CD4-positive, alpha-beta T cell treated with Interleukin-15 for 4 hours (primary cell): ENCODE data around the gene ABR.

ENCODE experiments used
- DNase-seq: peaks from one replicate; pipeline ENCODE4 v3.0.0-alpha.2; 2020; ENCODE audit warnings: low spot score

ABR gene

DNA sequence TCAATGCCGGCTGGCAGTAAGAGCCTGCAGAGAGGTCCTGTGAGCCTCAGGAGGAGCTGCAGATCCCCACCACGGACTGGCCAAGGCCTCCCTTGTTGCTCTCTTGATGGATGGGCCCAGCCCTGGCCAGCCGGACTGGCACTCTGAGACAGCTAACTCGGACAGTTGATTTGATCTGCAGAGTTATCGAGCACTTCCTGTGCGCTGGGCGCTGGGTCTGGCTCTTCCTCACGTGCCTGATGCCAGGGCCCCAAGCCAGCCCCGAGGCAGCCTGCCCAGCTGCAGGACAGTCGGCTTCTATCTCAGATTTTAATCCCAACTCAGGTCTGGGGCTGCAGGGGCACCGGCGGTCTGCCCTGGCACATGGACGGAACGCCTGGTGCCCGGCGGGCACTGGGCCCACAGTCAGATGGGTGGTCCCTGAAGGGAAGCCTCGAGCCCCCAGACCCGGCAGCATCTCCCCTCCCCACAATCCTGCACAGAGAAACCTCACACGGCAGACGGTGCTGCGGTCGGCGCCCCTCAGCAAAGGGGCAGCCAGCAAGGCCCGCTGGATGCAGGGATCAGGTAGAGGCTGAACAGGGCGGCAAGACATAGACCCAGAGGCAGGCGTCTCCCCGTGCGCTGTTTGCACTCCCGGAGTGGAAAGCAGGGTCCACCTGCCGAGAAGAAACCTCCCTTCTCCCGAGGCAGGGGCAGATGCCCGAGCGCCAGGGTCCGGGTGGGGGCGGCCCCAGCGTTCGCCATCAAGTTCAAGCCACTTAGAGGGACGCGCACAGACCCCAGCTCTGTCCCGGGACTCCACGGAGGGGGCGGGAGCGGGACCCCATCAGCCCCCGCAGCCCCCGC lies 148.9 kb downstream of the ABR start:
- no peak for DNase-seq

GRCh38 chr17:1029922-1030644 lies 149.7 kb downstream of the ABR start:
- no peak for DNase-seq

DNA sequence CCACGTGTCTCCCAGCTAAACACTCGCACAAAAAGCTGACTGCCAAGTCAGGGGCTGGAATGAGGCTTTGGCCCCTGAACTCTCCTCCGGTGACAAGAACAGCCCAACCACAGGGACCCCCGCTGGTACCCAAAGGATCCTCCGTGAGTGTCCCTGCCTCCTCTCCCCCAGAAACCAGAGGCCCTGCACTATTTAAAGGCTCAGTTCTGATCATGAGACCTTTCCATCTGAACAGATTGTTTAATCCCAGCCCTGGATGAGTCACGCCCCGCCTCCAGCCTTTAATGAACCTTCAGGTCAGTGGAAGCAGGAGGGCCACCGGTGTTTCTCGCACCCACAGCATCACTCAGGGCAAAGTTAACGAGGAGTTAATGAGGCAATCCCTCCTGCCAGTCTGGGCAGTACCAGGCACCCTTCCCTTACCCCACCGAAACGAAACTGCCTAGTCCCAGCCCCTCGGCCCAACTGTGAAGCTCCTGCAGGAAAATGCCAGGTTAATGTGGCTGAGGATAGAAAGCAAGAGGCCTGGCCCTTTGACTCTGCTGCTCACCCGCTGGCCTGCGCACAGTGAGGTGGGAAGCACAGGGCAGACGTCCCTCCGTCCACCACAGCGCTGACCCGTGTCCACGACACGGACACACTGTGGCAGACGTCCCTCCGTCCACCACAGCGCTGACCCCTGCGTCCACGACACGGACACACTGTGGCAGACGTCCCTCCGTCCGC lies 150.4 kb downstream of the ABR start:
- DNase-seq, result no peak

DNA sequence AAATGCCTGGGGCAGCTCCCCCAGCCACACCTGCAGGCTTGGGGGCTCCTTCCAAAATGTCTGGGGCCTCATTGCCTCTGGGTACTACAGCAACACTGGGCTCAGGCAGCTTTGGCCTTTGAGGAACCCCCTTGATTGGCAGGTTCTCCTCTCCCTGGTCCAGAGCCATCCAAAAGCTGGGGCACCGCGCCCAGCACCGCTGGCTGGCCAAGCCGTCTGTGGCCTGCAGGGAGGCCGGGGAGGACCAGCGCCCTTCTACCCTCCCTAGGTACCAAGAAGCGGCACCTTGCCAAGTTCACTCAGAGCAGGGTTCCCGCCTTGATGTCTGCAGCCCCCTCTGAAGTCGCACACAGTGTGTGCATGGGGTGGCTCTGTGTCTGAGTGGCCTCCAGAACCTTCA lies 152.7 kb downstream of the ABR start:
- no peak for DNase-seq

- DNase-seq, result no peak
These were observed 153.2 kb downstream of the ABR start for GRCh38 chr17:1026599-1026975.

- DNase-seq, result no peak
These were observed 153.8 kb downstream of the ABR start for GRCh38 chr17:1025733-1026598.

- no peak for DNase-seq
These were observed 155.7 kb downstream of the ABR start for GRCh38 chr17:1024076-1024475.

DNA sequence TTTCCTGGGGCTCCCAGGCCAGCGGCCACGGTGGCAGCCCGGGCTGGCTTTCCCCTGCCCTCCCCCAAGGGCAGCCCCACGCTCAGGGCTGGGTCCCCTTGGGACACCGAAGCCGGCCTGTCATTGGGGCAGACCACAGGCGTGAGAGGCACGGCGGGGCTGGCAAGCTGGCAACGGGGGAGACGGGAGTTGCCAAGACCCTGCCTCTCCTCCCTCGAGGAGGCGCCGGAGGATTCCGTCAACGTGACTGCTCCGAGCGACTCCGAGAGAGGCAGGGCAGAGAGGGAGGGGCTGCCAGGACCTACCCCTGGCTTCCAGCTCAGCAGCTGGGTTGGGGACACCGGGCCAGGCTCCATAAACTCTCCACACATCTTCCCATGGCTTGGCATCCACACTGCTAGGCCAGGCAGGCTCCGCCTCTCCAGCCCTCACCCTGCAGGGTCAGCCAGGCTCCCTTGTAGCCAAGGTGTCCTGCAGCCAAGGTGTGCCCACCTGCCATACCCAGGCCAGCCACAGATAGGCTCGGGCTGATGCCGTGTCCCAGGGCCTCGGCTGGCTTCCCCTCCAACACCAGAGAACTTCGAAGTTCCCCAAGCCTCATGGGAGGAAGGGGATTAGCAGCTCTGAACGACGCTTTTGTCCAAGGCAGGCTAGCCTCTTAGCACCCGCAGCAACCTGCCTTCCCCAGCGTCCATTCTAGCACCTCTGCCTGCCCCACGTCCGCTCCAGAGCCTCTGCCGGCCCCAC lies 157.3 kb downstream of the ABR start:
- DNase-seq, result no peak

GRCh38 chr17:1021147-1021546 lies 158.6 kb downstream of the ABR start:
- DNase-seq, result no peak

DNA sequence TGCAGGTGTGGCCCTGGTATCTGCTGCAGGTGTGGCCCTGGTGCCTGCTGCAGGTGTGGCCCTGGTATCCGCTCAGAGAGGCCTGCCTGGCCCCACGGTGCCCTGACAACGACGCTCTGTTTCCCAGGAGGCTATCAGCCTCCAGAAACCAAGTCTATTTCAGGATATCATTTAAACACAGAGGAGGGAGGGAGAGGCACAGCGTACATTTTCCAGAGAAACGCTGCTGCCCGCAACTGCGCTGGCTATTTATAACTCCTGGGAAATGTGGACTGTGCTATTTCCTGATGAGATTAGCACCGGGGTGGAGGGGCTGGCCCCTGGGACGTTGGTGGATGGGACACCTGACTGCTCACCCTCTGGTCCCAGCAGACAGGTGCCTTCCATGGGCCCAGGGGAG lies 160.3 kb downstream of the ABR start:
- DNase-seq, result no peak

DNA sequence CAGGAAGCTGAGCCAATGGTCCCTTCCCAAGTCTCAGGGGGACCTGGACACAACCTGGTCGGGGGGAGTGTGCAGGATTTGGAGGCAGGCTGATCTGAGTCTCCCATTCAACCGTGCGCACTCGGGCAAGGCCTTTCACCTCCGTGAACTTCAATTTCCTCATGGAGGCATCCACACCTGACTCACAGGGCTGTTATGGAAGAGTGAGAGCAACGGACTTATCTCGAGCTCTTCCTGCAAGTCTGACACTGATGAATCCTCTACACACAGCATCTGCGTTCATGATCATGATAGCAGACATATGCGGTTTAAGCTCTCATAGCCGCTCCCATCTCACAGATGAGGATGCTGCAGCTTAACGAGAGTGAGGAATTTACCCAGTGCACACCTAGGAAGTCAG lies 161.2 kb downstream of the ABR start:
- DNase-seq, result no peak

- no peak for DNase-seq
These were observed 166.1 kb downstream of the ABR start for GRCh38 chr17:1013729-1014090.

- DNase-seq, result no peak
These were observed 166.7 kb downstream of the ABR start for GRCh38 chr17:1012823-1013728.

DNA sequence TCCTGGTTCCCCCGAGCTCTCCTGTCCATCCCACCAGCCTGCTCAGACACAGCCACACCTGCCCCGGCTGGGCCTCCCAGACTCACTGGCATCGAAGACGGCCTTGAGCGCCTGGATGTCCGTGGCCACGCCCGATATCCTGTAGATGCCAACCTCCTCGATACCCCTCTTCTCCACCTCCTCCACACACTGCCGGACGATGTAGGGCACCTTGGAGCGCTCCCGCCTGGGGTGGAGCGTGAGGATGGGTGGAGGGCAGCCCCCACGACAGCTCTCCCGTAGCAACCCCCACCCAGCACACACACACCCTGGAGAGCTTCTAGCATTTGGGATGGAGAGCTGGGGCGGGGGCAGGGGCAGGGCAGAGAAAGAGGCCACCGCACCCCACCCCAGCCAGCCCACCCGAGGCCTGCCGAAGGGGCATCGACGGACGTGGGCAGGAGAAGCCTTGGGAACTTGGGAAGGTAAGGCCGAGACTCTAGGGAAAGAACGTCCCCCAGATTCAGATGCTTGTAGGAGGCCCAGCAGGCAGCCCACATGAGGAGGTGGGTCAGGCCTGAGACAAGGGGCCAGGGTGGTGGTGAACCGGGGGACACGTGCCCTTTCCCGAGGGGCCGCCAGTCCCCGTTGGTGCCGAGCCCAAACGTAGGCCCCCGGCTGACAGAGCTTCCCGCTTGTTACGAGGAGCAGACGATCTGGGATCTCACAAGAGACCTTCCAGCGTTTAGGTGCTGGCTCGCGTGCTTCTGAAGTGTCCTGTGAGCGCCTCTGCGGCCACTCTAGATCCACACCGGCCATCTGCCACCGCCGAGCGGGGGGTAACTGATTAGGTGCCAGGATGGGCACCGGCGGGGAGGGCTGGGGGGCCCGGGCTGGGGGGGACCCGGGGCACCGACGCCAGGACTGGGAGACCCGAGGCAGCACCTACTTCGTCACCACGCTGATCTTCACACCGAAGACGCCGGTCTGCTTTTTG lies 167.7 kb downstream of the ABR start:
- no peak for DNase-seq

- DNase-seq, result no peak
These were observed 168.6 kb downstream of the ABR start for GRCh38 chr17:1011138-1011537.

DNA sequence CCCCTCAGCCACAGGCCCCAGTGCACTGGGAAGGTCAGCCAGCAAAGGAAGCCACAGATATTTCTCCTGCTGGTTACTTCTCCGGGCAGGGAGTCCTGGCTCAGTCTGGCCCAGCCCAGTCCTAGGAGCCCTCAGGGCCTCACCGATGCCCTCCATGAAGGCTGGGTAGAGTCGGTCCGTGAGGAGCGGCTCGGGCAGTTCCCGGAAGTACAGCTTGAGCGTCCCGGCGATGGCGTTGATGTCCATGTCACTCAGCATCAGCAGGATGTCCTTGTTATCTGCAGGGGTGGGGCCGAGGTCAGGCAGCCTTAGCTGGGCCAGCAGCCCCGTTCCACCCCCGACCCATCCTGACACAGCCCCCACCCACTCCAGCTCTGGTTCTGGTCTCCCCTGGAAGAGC lies 169.2 kb downstream of the ABR start:
- no peak for DNase-seq

DNA sequence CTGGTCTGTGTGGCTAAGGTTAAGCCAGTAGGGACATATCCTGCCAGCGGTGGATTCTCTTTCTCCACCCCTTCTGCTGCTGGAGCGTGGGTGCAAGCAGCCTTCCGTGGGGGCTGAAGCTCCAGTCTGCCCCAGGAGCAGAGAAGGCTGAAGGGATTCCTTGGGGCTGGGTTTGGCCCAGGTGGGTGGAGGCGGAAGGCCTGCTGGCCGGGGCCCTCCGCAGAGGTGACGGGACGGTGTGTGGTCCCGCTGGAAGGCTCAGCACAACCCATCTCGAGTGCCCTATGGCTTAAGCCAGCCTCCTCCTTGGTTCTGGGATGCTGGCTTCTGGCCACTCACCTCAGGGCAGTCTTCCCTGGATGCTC lies 169.7 kb downstream of the ABR start:
- no peak for DNase-seq

GRCh38 chr17:1009229-1010085 lies 170.3 kb downstream of the ABR start:
- DNase-seq, result no peak
